ENCODE results near the gene NEMP1.

GRCh38 chr12:57049119-57049446 is 29.5 kb downstream of the NEMP1 start:
- TF ChIP-seq POLR2A (IDR thresholded peaks at IDR 0.05) (no peak), CTCF (IDR thresholded peaks at IDR 0.05) (no peak)
